Suprapubic skin (tissue), 4 donors: ENCODE data around the gene VWF. TPM values are rescaled to one million over a fixed set of nuclear protein-coding genes. Genes with fewer than 3 reads are reported as not detected.

Experiments
- DNase-seq, 2 donors: peaks; one replicate each; pipeline ENCODE4 v3.0.0-alpha.2; 2019; ENCODE audit warnings: low spot score in 2 of 2
- H3K27ac ChIP-seq: fragments of 200-600 bp; sonication (generic); one replicate; pipeline ENCODE4 v1.5.1; 2019
- H3K27me3 ChIP-seq: fragments of 200-600 bp; sonication (generic); one replicate; pipeline ENCODE4 v1.5.1; 2019
- H3K36me3 ChIP-seq: fragments of 200-600 bp; sonication (generic); one replicate; pipeline ENCODE4 v1.5.1; 2019
- H3K4me1 ChIP-seq: fragments of 200-600 bp; sonication (generic); one replicate; pipeline ENCODE4 v1.5.1; 2019
- H3K4me3 ChIP-seq: fragments of 200-600 bp; sonication (generic); one replicate; pipeline ENCODE4 v1.5.1; 2019; ENCODE audit warnings: mild to moderate bottlenecking
- H3K9me3 ChIP-seq: fragments of 200-600 bp; sonication (generic); one replicate; pipeline ENCODE4 v1.5.1; 2019
- CTCF ChIP-seq, 2 donors: fragments of 200-600 bp in 1 of 2; fragments of 450-650 bp in 1 of 2; sonication (generic) in 1 of 2; IDR thresholded peaks; one replicate each; pipeline ENCODE4 v1.5.1; 2016 to 2019; ENCODE audit warnings: antibody characterized with exemption in 2 of 2, mild to moderate bottlenecking in 1 of 2, moderate library complexity in 1 of 2
- EP300 ChIP-seq: sonication (generic); formaldehyde crosslinking; IDR thresholded peaks from one replicate; pipeline ENCODE4 v1.6.1; 2017; ENCODE audit warnings: antibody characterized with exemption
- POLR2A ChIP-seq, 2 donors: fragments of 450-650 bp; IDR thresholded peaks; one replicate each; pipeline ENCODE4 v1.6.1; 2017; ENCODE audit warnings: antibody characterized with exemption in 2 of 2, mild to moderate bottlenecking in 2 of 2, moderate library complexity in 2 of 2
- POLR2AphosphoS5 ChIP-seq, 3 donors: sonication (generic); formaldehyde crosslinking; IDR thresholded peaks; one replicate each; pipeline ENCODE4 v1.6.1; 2017; ENCODE audit warnings: antibody characterized with exemption in 3 of 3
- WGBS: methylation state at CpG from one replicate; pipeline ENCODE4 v1.1.5; 2018; 5-methylcytosine and 5-hydroxymethylcytosine counted together
- total RNA-seq, 4 donors: library from RNA; depleted of rRNA; stranded (reverse); fragments of >200 nt; gene quantifications; one replicate each; pipeline ENCODE4 v1.1.0, GENCODE V29; 2016

Gene VWF
- total RNA-seq, 4 donors from 2014 or later: 35.5 to 91.7 (median 61.7) TPM

- Histone ChIP-seq H3K9me3 (no peaks in the 10 kb centered on the region), H3K4me1 (peaks cover 14% of the 10 kb centered on the region), H3K27me3 (peaks cover 43% of the 10 kb centered on the region), H3K4me3 (peak within 1 kb of the TSS; percentile 50), H3K36me3 (peaks cover 3% of the 10 kb centered on the region), H3K27ac (no peak within 1 kb of the TSS)
- 11% methylated on average over 36 of the region's 66 CpGs for WGBS
- TF ChIP-seq POLR2AphosphoS5 (IDR thresholded peaks at IDR 0.05) (no peak), CTCF (IDR thresholded peaks at IDR 0.05) (no peak), POLR2A (IDR thresholded peaks at IDR 0.05) (no peak), EP300 (no peak)
- no peak for DNase-seq
Measured at GRCh38 chr12:5945071-5946008, 179.1 kb downstream of the VWF start, which contains the start of gene ANO2. Gene ANO2, minus strand, starts transcription at chr12:5945259. Its CDS starts 42 bp downstream, at chr12:5945217.

- no peak overlapping the region for H3K27ac ChIP-seq
- H3K4me1 ChIP-seq: peaks cover 14% of the 10 kb centered on the region
- peaks cover 43% of the 10 kb centered on the region for H3K27me3 ChIP-seq
- H3K36me3 ChIP-seq: peaks cover 3% of the 10 kb centered on the region
- DNase-seq: no peak
- TF ChIP-seq EP300: no peak
- no peak for TF ChIP-seq CTCF (IDR thresholded peaks at IDR 0.05)
- TF ChIP-seq POLR2A (IDR thresholded peaks at IDR 0.05): no peak
- TF ChIP-seq POLR2AphosphoS5 (IDR thresholded peaks at IDR 0.05): no peak
- H3K9me3 ChIP-seq: no peaks in the 10 kb centered on the region
- WGBS: 19% methylated on average over 12 of the region's 12 CpGs
- peak overlapping the region; percentile 50 for H3K4me3 ChIP-seq
Measured at GRCh38 chr12:5944688-5945070, 179.8 kb downstream of the VWF start.

- H3K27me3 ChIP-seq: peaks cover 40% of the 10 kb centered on the region
- H3K4me1 ChIP-seq: peaks cover 14% of the 10 kb centered on the region
- DNase-seq: no peak
- TF ChIP-seq POLR2AphosphoS5 (IDR thresholded peaks at IDR 0.05) (no peak), CTCF (IDR thresholded peaks at IDR 0.05) (no peak), EP300 (no peak), POLR2A (IDR thresholded peaks at IDR 0.05) (no peak)
- no peak overlapping the region for H3K27ac ChIP-seq
- no peaks in the 10 kb centered on the region for H3K9me3 ChIP-seq
- WGBS: 71% methylated on average over 3 of the region's 8 CpGs
- peaks cover 3% of the 10 kb centered on the region for H3K36me3 ChIP-seq
- no peak overlapping the region for H3K4me3 ChIP-seq
Measured at GRCh38 chr12:5944053-5944452, 180.4 kb downstream of the VWF start.

GRCh38 chr12:5941907-5942306 is 182.6 kb downstream of the VWF start:
- Histone ChIP-seq H3K4me1 (peaks cover 14% of the 10 kb centered on the region), H3K27ac (no peak overlapping the region), H3K9me3 (no peaks in the 10 kb centered on the region), H3K27me3 (peaks cover 42% of the 10 kb centered on the region), H3K36me3 (no peaks in the 10 kb centered on the region), H3K4me3 (no peak overlapping the region)
- WGBS: 95% methylated on average over 3 of the region's 3 CpGs
- TF ChIP-seq CTCF (IDR thresholded peaks at IDR 0.05) (no peak), EP300 (no peak), POLR2AphosphoS5 (IDR thresholded peaks at IDR 0.05) (no peak), POLR2A (IDR thresholded peaks at IDR 0.05) (no peak)
- DNase-seq: no peak

GRCh38 chr12:5927732-5928516 is 196.5 kb downstream of the VWF start:
- Histone ChIP-seq H3K27ac (no peak overlapping the region), H3K36me3 (no peaks in the 10 kb centered on the region), H3K4me1 (no peaks in the 10 kb centered on the region), H3K27me3 (peaks cover 6% of the 10 kb centered on the region), H3K9me3 (no peaks in the 10 kb centered on the region), H3K4me3 (no peak overlapping the region)
- TF ChIP-seq CTCF (IDR thresholded peaks at IDR 0.05): no peak
- no peak for TF ChIP-seq POLR2A (IDR thresholded peaks at IDR 0.05)
- no peak for TF ChIP-seq EP300
- TF ChIP-seq POLR2AphosphoS5 (IDR thresholded peaks at IDR 0.05): no peak
- DNase-seq: no peak
- 75% methylated on average over 2 of the region's 4 CpGs for WGBS
